ENCODE measurements around the gene OR9Q1.

GRCh38 chr11:58003591-58003990, 20.1 kb upstream of the OR9Q1 start:
- no peak for TF ChIP-seq CTCF (IDR thresholded peaks at IDR 0.05; ENCODE audit: poor library complexity, severe bottlenecking)
- no peak for TF ChIP-seq POLR2AphosphoS5 (IDR thresholded peaks at IDR 0.05)
- no peak for TF ChIP-seq TAF1 (IDR thresholded peaks at IDR 0.05; ENCODE audit: low read depth)
- TF ChIP-seq RAD21 (conservative IDR thresholded peaks at IDR 0.05) = no peak

Measured in neural cell (in vitro differentiated cells).